HG02759 (cell line): Measurements from ENCODE around the gene DNASE1L2.

Experiments
- ATAC-seq: cut with Tn5 transposase; IDR thresholded peaks from one replicate; pipeline ENCODE4 v1.9.1; 2021; ENCODE audit warnings: mild to moderate bottlenecking, moderate library complexity; ENCODE audit not compliant: unreplicated experiment

The DNASE1L2 gene

GRCh38 chr16:2284001-2284770 is 47.9 kb downstream of the DNASE1L2 start:
- no peak for ATAC-seq

GRCh38 chr16:2284797-2285576 is 48.7 kb downstream of the DNASE1L2 start:
- ATAC-seq: no peak

DNA sequence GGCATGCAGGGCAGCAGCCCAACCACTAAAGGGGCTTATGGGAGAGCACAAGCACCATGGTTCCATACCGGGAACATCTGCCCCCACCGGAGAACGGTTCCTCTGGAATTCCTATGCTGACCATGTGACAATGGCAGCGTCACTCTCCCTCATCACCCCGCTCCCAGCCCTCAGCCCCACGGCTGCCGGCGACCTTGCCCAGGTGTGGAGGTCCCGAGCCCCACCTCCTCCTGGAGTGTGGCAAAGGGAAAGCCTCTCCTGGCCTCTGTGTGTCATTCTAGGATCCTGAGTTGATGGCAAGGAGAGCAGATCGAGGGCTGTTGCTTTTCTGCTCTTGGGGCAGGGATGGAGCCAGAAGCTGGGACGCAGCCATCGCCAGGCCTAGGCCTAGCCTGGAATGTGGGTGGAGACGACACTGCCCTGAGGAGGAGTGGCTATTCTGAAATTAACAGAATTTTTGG is 49.5 kb downstream of the DNASE1L2 start:
- no peak for ATAC-seq

DNA sequence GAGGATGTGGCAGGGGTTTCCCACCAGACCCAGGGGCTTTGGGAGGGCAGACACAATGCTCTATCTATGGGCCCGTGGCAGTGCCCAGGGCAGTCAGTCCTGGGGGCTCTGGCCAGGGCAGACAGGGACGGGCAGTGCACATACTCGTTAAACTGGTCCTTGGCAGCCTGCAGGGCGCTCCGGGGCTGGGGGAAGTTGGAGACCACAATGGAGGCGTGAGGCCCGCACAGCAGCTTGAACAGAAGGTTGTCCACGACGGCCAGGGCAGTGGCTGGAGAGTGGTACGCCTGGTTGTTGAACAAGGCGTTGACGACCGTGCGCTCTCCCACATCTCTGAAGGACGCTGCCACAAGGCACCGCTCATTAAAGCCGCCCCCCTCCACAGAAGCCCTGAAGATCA is 50.3 kb downstream of the DNASE1L2 start:
- no peak for ATAC-seq

DNA sequence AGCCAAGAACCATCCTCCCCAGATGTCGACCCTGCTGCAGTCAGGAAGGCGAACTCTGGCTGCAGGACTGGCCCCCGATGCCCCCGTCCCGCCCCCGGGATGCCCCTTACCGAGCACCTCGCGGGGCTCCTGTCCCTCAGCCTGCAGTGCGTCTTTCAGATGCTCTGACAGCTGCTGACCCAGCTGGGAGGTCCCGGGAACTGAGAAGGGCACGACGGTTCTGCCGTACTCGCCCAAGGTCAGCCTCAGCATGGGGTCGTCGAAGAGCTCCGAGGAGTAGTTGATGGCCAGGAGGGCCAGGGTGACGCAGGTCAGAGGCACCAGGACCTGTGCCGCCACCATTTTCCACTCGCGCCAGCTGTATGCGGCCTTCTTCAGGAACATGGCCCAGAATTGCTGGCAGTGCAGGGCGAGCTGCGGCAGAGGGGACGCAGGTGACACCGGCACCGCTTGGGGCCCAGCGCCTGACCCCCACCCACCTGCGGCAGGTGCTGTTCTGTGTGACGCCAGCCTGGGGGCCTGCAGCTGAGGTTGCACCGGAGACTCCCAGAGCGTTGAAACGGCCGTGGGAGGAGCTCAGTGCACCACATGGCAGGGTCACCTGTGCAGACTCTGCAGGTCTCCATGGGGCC is 51.8 kb downstream of the DNASE1L2 start:
- no peak for ATAC-seq
